HG03469 (cell line): Measurements from ENCODE around the gene TTC23L.
"Not testable (repeated sequence)": the region's sequence is repeated elsewhere in the genome, so short reads cannot be mapped to it uniquely, and the experiment has no call there.

Experiments used
- ATAC-seq: cut with Tn5 transposase; IDR thresholded peaks from one replicate; pipeline ENCODE4 v1.9.1; 2021; ENCODE audit warnings: mild to moderate bottlenecking, moderate library complexity, moderate number of reproducible peaks; ENCODE audit not compliant: unreplicated experiment

The TTC23L gene

GRCh38 chr5:34918025-34918424 lies 79.1 kb downstream of the TTC23L start:
- ATAC-seq = no peak

GRCh38 chr5:34919077-34919476 lies 80.1 kb downstream of the TTC23L start:
- ATAC-seq = no peak

- ATAC-seq = not testable (repeated sequence)
Measured at GRCh38 chr5:34923256-34923655, 84.3 kb downstream of the TTC23L start.

- no peak for ATAC-seq
Measured at GRCh38 chr5:34923694-34924461, 84.9 kb downstream of the TTC23L start.

GRCh38 chr5:34924462-34924765 lies 85.5 kb downstream of the TTC23L start:
- no peak for ATAC-seq

- no peak for ATAC-seq
Measured at GRCh38 chr5:34926318-34926888, 87.4 kb downstream of the TTC23L start.

GRCh38 chr5:34927785-34928184 lies 88.8 kb downstream of the TTC23L start:
- no peak for ATAC-seq

GRCh38 chr5:34928267-34928666 lies 89.3 kb downstream of the TTC23L start:
- no peak for ATAC-seq

- ATAC-seq = peak; percentile 80
Measured at GRCh38 chr5:34929134-34929719, 90.3 kb downstream of the TTC23L start, which contains the start of gene DNAJC21. Gene DNAJC21 (plus strand): TSS chr5:34929559. CDS start chr5:34929820, 261 bp downstream.

GRCh38 chr5:34929720-34930461 lies 90.9 kb downstream of the TTC23L start:
- ATAC-seq = peak; percentile 63

GRCh38 chr5:34930462-34930844 lies 91.5 kb downstream of the TTC23L start:
- no peak for ATAC-seq

GRCh38 chr5:34930870-34931269 lies 91.9 kb downstream of the TTC23L start:
- no peak for ATAC-seq

- no peak for ATAC-seq
Measured at GRCh38 chr5:34932947-34933346, 94.0 kb downstream of the TTC23L start.

- no peak for ATAC-seq
Measured at GRCh38 chr5:34941936-34942335, 103.0 kb downstream of the TTC23L start.

GRCh38 chr5:34944044-34944443 lies 105.1 kb downstream of the TTC23L start:
- no peak for ATAC-seq

GRCh38 chr5:34944460-34945047 lies 105.6 kb downstream of the TTC23L start:
- no peak for ATAC-seq
